Measurements from ENCODE around the gene PITPNM3.

The PITPNM3 gene

DNA sequence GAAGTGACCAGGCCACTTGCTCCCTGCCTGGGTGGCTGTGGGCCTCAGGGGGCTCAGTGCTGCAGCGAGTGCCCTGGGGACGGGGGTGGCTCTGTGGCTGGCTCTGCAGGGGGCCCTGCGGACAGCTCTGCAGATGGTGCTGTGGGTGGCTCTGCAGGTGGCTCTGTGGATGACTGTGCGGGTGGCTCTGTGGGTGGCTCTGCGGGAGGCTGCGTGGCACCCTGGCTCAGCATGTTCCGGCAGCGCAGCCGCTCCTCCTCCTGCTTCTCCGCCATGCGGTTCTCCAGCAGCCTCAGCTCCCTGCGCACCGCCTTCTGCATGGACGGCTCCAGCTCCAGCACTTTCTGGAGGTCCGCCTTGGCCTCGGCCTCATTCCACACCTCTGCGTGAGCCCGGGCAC is 130.9 kb downstream of the PITPNM3 start:
- no peak for TF ChIP-seq CREB1 (IDR thresholded peaks at IDR 0.05; ENCODE audit: low read depth)
- TF ChIP-seq RAD21 (IDR thresholded peaks at IDR 0.05; ENCODE audit: low read depth), result no peak
- TF ChIP-seq CEBPB (IDR thresholded peaks at IDR 0.05), result no peak
- TF ChIP-seq EGR1 (IDR thresholded peaks at IDR 0.05), result no peak
- TF ChIP-seq FOXM1 (IDR thresholded peaks at IDR 0.05; ENCODE audit: borderline replicate concordance, low read depth), result no peak
- TF ChIP-seq YY1 (IDR thresholded peaks at IDR 0.05; ENCODE audit: low read depth), result no peak
- TF ChIP-seq, protein P1, sequence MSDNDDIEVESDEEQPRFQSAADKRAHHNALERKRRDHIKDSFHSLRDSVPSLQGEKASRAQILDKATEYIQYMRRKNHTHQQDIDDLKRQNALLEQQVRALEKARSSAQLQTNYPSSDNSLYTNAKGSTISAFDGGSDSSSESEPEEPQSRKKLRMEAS (IDR thresholded peaks at IDR 0.05), result no peak
- TF ChIP-seq, protein P2, sequence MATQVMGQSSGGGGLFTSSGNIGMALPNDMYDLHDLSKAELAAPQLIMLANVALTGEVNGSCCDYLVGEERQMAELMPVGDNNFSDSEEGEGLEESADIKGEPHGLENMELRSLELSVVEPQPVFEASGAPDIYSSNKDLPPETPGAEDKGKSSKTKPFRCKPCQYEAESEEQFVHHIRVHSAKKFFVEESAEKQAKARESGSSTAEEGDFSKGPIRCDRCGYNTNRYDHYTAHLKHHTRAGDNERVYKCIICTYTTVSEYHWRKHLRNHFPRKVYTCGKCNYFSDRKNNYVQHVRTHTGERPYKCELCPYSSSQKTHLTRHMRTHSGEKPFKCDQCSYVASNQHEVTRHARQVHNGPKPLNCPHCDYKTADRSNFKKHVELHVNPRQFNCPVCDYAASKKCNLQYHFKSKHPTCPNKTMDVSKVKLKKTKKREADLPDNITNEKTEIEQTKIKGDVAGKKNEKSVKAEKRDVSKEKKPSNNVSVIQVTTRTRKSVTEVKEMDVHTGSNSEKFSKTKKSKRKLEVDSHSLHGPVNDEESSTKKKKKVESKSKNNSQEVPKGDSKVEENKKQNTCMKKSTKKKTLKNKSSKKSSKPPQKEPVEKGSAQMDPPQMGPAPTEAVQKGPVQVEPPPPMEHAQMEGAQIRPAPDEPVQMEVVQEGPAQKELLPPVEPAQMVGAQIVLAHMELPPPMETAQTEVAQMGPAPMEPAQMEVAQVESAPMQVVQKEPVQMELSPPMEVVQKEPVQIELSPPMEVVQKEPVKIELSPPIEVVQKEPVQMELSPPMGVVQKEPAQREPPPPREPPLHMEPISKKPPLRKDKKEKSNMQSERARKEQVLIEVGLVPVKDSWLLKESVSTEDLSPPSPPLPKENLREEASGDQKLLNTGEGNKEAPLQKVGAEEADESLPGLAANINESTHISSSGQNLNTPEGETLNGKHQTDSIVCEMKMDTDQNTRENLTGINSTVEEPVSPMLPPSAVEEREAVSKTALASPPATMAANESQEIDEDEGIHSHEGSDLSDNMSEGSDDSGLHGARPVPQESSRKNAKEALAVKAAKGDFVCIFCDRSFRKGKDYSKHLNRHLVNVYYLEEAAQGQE (IDR thresholded peaks at IDR 0.05; ENCODE audit: low read depth), result no peak
- no peak for TF ChIP-seq ZBTB7A (IDR thresholded peaks at IDR 0.05; ENCODE audit: low read depth)
- TF ChIP-seq TCF12 (IDR thresholded peaks at IDR 0.05; ENCODE audit: low read depth), result no peak
- TF ChIP-seq TEAD4 (IDR thresholded peaks at IDR 0.05), result no peak
- no peak for TF ChIP-seq TAF1 (IDR thresholded peaks at IDR 0.05; ENCODE audit: low read depth)
- no peak for TF ChIP-seq NFIC (IDR thresholded peaks at IDR 0.05)
- TF ChIP-seq, protein P3, sequence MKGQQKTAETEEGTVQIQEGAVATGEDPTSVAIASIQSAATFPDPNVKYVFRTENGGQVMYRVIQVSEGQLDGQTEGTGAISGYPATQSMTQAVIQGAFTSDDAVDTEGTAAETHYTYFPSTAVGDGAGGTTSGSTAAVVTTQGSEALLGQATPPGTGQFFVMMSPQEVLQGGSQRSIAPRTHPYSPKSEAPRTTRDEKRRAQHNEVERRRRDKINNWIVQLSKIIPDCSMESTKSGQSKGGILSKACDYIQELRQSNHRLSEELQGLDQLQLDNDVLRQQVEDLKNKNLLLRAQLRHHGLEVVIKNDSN (IDR thresholded peaks at IDR 0.05), result no peak

DNA sequence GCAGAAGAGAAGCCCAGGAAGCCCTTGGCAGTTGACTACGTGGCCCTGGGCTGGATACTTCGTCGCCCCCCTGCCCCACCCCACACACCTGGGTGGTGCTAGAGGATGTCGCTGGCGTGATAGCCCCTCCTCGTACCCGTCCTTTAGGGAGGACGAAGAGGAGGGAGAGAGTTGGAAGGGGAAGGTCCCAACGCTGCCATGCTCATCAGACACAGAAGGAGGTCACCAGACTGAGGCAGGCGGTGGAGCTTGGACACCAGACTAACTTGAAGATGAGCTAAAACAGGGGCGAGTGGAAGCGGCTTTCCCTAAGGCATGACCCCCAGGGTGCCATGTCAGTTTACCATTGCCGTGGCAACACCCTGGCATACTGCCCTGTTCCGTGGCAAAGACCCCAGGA is 132.4 kb downstream of the PITPNM3 start:
- no peak for TF ChIP-seq EGR1 (IDR thresholded peaks at IDR 0.05)
- TF ChIP-seq CREB1 (IDR thresholded peaks at IDR 0.05; ENCODE audit: low read depth), result no peak
- TF ChIP-seq TEAD4 (IDR thresholded peaks at IDR 0.05), result no peak
- TF ChIP-seq NFIC (IDR thresholded peaks at IDR 0.05), result no peak
- TF ChIP-seq TCF12 (IDR thresholded peaks at IDR 0.05; ENCODE audit: low read depth), result no peak
- no peak for TF ChIP-seq YY1 (IDR thresholded peaks at IDR 0.05; ENCODE audit: low read depth)
- TF ChIP-seq, protein P3 (IDR thresholded peaks at IDR 0.05), result no peak
- no peak for TF ChIP-seq ZBTB7A (IDR thresholded peaks at IDR 0.05; ENCODE audit: low read depth)
- TF ChIP-seq, protein P2 (IDR thresholded peaks at IDR 0.05; ENCODE audit: low read depth), result no peak
- no peak for TF ChIP-seq EP300 (IDR thresholded peaks at IDR 0.05; ENCODE audit: borderline replicate concordance)
- no peak for TF ChIP-seq TAF1 (IDR thresholded peaks at IDR 0.05; ENCODE audit: low read depth)
- TF ChIP-seq FOXM1 (IDR thresholded peaks at IDR 0.05; ENCODE audit: borderline replicate concordance, low read depth), result no peak
- TF ChIP-seq RAD21 (IDR thresholded peaks at IDR 0.05; ENCODE audit: low read depth), result no peak
- TF ChIP-seq, protein P1 (IDR thresholded peaks at IDR 0.05), result no peak
- no peak for TF ChIP-seq CEBPB (IDR thresholded peaks at IDR 0.05)

DNA sequence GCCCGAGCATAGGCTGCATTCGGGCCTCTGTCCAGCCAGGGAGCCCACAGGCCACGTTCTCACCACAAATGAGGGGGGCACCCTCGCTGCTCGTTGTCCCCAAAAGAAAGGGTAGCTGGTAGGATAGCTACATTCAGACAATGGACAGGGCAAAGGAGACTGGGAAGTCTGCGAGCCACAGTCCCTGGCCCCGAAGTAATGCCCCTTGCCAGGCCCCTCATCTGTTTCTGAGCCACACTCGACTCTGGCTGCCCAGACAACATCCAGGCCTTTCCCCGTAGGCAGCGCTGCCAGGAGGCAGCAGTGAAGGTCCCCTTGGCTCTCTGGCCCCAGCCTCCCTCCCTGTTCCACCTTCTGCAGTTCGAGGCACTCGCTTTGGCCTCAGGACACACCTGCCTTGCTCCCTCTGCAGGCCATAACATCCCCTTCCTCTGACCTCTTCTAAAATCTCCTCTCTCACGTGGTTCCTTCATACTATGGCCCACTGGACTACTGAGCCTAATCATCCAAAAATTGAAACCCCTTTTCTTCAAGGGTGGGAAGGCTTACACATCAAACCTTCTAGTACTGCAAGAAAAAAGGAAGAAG is 133.6 kb downstream of the PITPNM3 start:
- TF ChIP-seq ZBTB7A (IDR thresholded peaks at IDR 0.05; ENCODE audit: low read depth) (no peak), TCF12 (IDR thresholded peaks at IDR 0.05; ENCODE audit: low read depth) (no peak), YY1 (IDR thresholded peaks at IDR 0.05; ENCODE audit: low read depth) (no peak), EGR1 (IDR thresholded peaks at IDR 0.05) (no peak), RAD21 (IDR thresholded peaks at IDR 0.05; ENCODE audit: low read depth) (no peak)
- TF ChIP-seq, protein P1 (IDR thresholded peaks at IDR 0.05), result no peak
- TF ChIP-seq, protein P2 (IDR thresholded peaks at IDR 0.05; ENCODE audit: low read depth), result no peak

Measured in Ishikawa (cell line).